Testis (tissue), 3 donors: ENCODE data around the gene GDPD2. TPM values are rescaled to one million over a fixed set of nuclear protein-coding genes. Genes with fewer than 3 reads are reported as not detected.

Experiments
- DNase-seq: peaks from one replicate; pipeline ENCODE4 v3.0.0-alpha.2; 2019
- H3K27ac ChIP-seq, 2 donors: fragments of 200-600 bp; sonication (generic); one replicate each; pipeline ENCODE4 v1.5.1; 2019
- H3K27me3 ChIP-seq: fragments of 200-600 bp; sonication (generic); one replicate; pipeline ENCODE4 v1.5.1; 2019
- H3K36me3 ChIP-seq: fragments of 200-600 bp; sonication (generic); one replicate; pipeline ENCODE4 v1.5.1; 2017; ENCODE audit warnings: low read depth; ENCODE audit errors: missing control alignments
- H3K4me1 ChIP-seq: fragments of 200-600 bp; sonication (generic); one replicate; pipeline ENCODE4 v1.5.1; 2019
- H3K4me3 ChIP-seq, 2 donors: fragments of 200-600 bp; sonication (generic); one replicate each; pipeline ENCODE4 v1.5.1; 2017 to 2019
- H3K9me3 ChIP-seq: fragments of 200-600 bp; sonication (generic); one replicate; pipeline ENCODE4 v1.5.1; 2017
- POLR2A ChIP-seq: fragments of 450-650 bp; IDR thresholded peaks from one replicate; pipeline ENCODE4 v1.6.1; 2017; ENCODE audit warnings: antibody characterized with exemption, mild to moderate bottlenecking, moderate library complexity
- WGBS, 2 donors: methylation state at CpG; one replicate each; pipeline ENCODE4 v1.1.5; 2018; 5-methylcytosine and 5-hydroxymethylcytosine counted together
- intact Hi-C: fragments of 100-400 bp; cut with DNase I; formaldehyde crosslinking; loops from one replicate; pipeline ENCODE4 v1.15.1; 2023; ENCODE audit warnings: low total_unique reads
- polyA plus RNA-seq: library from polyadenylated mRNA; stranded (reverse); fragments of 350-450 nt; fragmentation: Illumina TruSeq; extraction: RNeasy Lipid Tissue Mini Kit (QIAGEN cat#74804); gene quantifications from one replicate; pipeline ENCODE4 v1.2.3, GENCODE V29; 2014; ENCODE audit warnings: low read depth, low replicate concordance; ENCODE audit not compliant: insufficient read depth
- total RNA-seq, 2 donors: library from RNA; depleted of rRNA; stranded (reverse); fragments of >200 nt; gene quantifications; one replicate each; pipeline ENCODE4 v1.2.3, GENCODE V29; 2016
- TF ChIP-seq, protein P1 (sequence below), 3 experiments: fragments of 450-650 bp in 2 of 3; fragments of 200-600 bp in 1 of 3; sonication (generic) in 1 of 3; IDR thresholded peaks; one replicate each; pipeline ENCODE4 v1.5.1; 2016 to 2019; ENCODE audit warnings: antibody characterized with exemption in 3 of 3, mild to moderate bottlenecking in 2 of 3, moderate library complexity in 1 of 3

The GDPD2 gene
- total and polyA plus RNA-seq, 3 donors from 2014 or later: not detected

GRCh38 chrX:70449457-70449966, 26.4 kb downstream of the GDPD2 start:
- WGBS, 2 donors: 92% methylated on average over 14 of the region's 14 CpGs; no CpG with 5 or more reads in 1 of the 2 donors
- intact Hi-C loops: no loop called here
- Histone ChIP-seq H3K4me1 (no peaks in the 10 kb centered on the region), H3K9me3 (no peaks in the 10 kb centered on the region), H3K27ac (no peak overlapping the region), H3K36me3 (no peaks in the 10 kb centered on the region), H3K27me3 (no peaks in the 10 kb centered on the region), H3K4me3 (no peak overlapping the region)
- TF ChIP-seq POLR2A: no peak
- no peak for DNase-seq

DNA sequence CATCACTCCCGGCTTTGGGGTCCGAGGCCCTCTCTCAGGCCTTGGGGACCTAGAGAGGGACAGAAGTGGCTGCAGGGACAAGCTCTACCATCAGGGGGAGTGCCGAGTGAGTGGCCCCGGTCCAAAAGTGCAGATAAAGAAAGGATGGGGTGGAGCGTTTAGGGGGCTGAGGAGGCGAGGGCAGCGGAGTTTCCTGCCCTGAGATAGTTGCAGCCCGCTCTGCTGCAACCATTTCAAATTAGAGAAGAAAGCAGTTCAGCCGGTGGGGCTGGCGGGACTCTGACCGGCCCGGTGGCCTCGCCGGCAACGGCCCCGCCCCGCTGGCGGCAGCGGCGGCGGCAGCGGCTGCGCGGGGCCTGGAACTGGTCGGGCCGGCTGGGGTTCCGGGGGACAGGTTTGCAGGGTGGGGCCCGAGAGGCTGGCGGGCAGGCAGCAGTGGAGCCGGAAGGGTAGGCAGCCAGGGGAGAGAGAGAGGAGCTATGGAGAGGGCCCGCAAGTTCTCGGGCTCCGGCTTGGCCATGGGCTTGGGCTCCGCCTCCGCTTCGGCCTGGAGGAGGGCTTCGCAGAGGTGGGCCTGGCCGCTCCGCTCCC, 29.1 kb downstream of the GDPD2 start:
- H3K27ac ChIP-seq: no peak overlapping the region
- no peaks in the 10 kb centered on the region for H3K4me1 ChIP-seq
- peak; percentile 53 for DNase-seq
- H3K9me3 ChIP-seq: no peaks in the 10 kb centered on the region
- no peaks in the 10 kb centered on the region for H3K36me3 ChIP-seq
- intact Hi-C loops: no loop called here
- WGBS, 2 donors: 0% methylated on average over 30 of the region's 39 CpGs; no CpG with 5 or more reads in 1 of the 2 donors
- no peaks in the 10 kb centered on the region for H3K27me3 ChIP-seq
- TF ChIP-seq POLR2A: no peak
- TF ChIP-seq, protein P1, sequence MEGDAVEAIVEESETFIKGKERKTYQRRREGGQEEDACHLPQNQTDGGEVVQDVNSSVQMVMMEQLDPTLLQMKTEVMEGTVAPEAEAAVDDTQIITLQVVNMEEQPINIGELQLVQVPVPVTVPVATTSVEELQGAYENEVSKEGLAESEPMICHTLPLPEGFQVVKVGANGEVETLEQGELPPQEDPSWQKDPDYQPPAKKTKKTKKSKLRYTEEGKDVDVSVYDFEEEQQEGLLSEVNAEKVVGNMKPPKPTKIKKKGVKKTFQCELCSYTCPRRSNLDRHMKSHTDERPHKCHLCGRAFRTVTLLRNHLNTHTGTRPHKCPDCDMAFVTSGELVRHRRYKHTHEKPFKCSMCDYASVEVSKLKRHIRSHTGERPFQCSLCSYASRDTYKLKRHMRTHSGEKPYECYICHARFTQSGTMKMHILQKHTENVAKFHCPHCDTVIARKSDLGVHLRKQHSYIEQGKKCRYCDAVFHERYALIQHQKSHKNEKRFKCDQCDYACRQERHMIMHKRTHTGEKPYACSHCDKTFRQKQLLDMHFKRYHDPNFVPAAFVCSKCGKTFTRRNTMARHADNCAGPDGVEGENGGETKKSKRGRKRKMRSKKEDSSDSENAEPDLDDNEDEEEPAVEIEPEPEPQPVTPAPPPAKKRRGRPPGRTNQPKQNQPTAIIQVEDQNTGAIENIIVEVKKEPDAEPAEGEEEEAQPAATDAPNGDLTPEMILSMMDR (IDR thresholded peaks at IDR 0.05): peak; percentile 24 to 37 (median 33)
- peak overlapping the region; percentile 44 to 47 for H3K4me3 ChIP-seq

GRCh38 chrX:70453024-70453618, 30.0 kb downstream of the GDPD2 start:
- Histone ChIP-seq H3K9me3 (no peaks in the 10 kb centered on the region), H3K4me3 (no peak overlapping the region), H3K4me1 (no peaks in the 10 kb centered on the region), H3K27ac (no peak overlapping the region), H3K27me3 (no peaks in the 10 kb centered on the region), H3K36me3 (no peaks in the 10 kb centered on the region)
- intact Hi-C loops: no loop called here
- no peak for DNase-seq
- 40 to 52% methylated on average over 1 to 5 of the region's 5 CpGs for WGBS, 2 donors
- TF ChIP-seq POLR2A: no peak
- TF ChIP-seq, protein P1 (IDR thresholded peaks at IDR 0.05): no peak

DNA sequence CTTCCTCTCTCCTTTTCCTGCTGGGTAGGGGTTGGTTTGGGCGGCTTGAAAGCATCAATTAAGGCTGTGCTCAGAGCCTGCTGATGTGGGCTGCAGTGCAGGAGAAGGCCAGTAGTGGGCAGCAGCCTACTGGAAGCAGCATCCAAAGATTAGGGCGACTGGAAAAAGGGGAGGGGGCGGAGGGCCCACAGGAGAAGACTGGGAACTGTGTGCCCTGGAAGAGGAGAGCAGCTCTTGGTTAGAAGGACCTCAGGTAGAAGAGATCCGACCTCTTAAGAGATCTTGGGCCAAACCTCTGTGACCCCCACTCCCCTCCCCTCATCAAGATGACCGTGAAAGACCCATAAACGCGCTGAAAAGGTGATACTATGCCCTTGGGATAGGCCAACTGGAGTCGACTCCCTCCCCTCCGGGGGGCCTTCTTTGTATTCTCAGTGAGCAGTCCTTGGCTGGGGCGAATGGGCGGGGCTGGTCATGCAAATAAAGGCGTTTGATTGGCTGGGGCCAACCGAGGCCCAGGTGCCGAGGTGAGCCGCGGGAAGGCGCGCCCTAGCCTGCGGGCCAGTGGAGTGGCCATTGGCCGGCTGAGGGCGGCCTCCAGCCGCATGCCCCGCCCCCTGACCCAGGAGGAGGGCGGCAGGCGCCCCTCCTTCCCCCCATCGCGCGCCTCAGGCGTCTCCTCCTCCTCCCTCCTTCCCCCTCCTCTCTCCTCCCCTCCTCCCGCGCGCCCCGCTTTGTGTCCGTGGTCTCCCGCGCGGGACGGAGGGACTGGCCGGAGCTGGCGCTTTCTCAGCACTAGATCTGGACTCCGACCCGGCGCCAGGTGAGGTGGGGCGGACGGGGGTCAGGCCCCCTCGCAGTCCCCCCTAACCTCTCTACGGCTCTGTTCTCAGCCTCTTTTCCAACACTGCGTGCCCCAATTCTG, 31.6 kb downstream of the GDPD2 start:
- no peak overlapping the region for H3K27ac ChIP-seq
- no peak for TF ChIP-seq POLR2A
- TF ChIP-seq, protein P1 (IDR thresholded peaks at IDR 0.05): peak; percentile 30 to 68 (median 52)
- whole genome bisulfite sequencing, 2 donors: 4 to 8% methylated on average over 4 to 37 of the region's 48 CpGs
- H3K27me3 ChIP-seq: no peaks in the 10 kb centered on the region
- H3K4me1 ChIP-seq: no peaks in the 10 kb centered on the region
- H3K4me3 ChIP-seq: peak overlapping the region; percentile 51 to 55
- peak; percentile 66 for DNase-seq
- H3K36me3 ChIP-seq: no peaks in the 10 kb centered on the region
- H3K9me3 ChIP-seq: no peaks in the 10 kb centered on the region
- intact Hi-C loops: no loop called here
